HepG2 (cell line): ENCODE measurements around the gene NACC2. TPM values are rescaled to one million over a fixed set of nuclear protein-coding genes. Genes with fewer than 3 reads are reported as not detected.

Experiments
- ATF6 ChIP-seq: sonication (generic); formaldehyde crosslinking; conservative IDR thresholded peaks from 2 replicates; pipeline ENCODE4 v1.4.0; 2020; ENCODE audit warnings: missing genetic modification reagents
- BHLHE40 ChIP-seq: IDR thresholded peaks from 2 replicates; pipeline ENCODE4 v1.6.1; 2011; ENCODE audit warnings: low read length, improper control_type of control experiment
- CBX1 ChIP-seq: IDR thresholded peaks from one replicate; pipeline ENCODE4 v1.6.1; 2016; ENCODE audit warnings: antibody characterized with exemption, low read depth
- DMAP1 ChIP-seq: IDR thresholded peaks from 2 replicates; pipeline ENCODE4 v1.6.1; 2016
- FOSL2 ChIP-seq: sonication (generic); formaldehyde crosslinking; IDR thresholded peaks from 2 replicates; pipeline ENCODE4 v1.4.0; 2020; ENCODE audit warnings: missing genetic modification reagents
- GFI1 ChIP-seq: sonication (generic); formaldehyde crosslinking; IDR thresholded peaks from 2 replicates; pipeline ENCODE4 v1.5.0; 2020; ENCODE audit warnings: missing genetic modification reagents, mild to moderate bottlenecking, borderline replicate concordance
- HCFC1 ChIP-seq: fragments of 150-350 bp; IDR thresholded peaks from 2 replicates; pipeline ENCODE4 v1.6.1; 2014; ENCODE audit warnings: low read depth, low read length
- IRF9 ChIP-seq: sonication (generic); formaldehyde crosslinking; IDR thresholded peaks from 2 replicates; pipeline ENCODE4 v1.8.0; 2022; ENCODE audit warnings: missing genetic modification reagents, mild to moderate bottlenecking, borderline replicate concordance
- NR2F2 ChIP-seq: IDR thresholded peaks from 2 replicates; pipeline ENCODE4 v1.6.1; 2012; ENCODE audit warnings: low read depth, inconsistent platforms, borderline replicate concordance
- PAF1 ChIP-seq: IDR thresholded peaks from 2 replicates; pipeline ENCODE4 v1.6.1; 2016; ENCODE audit warnings: missing genetic modification reagents, missing compliant biosample characterization
- PAX8 ChIP-seq: sonication (generic); formaldehyde crosslinking; IDR thresholded peaks from 2 replicates; pipeline ENCODE4 v1.8.0; 2022; ENCODE audit warnings: mild to moderate bottlenecking, missing genetic modification reagents, borderline replicate concordance
- POLR2G ChIP-seq: fragments of 200-400 bp; formaldehyde crosslinking; IDR thresholded peaks from 2 replicates; pipeline ENCODE4 v1.6.1; 2018; ENCODE audit warnings: mild to moderate bottlenecking, low read depth, low read length, moderate library complexity
- RCOR2 ChIP-seq: IDR thresholded peaks from 2 replicates; pipeline ENCODE4 v1.6.1; 2016; ENCODE audit warnings: missing biosample characterization, missing genetic modification reagents
- YEATS4 ChIP-seq: sonication (generic); formaldehyde crosslinking; IDR thresholded peaks from 2 replicates; pipeline ENCODE4 v1.4.0; 2020; ENCODE audit warnings: missing genetic modification reagents, borderline replicate concordance
- ZNF256 ChIP-seq: sonication (generic); formaldehyde crosslinking; conservative IDR thresholded peaks from 2 replicates; pipeline ENCODE4 v1.4.0; 2020; ENCODE audit warnings: missing genetic modification reagents
- ZNF569 ChIP-seq: sonication (generic); formaldehyde crosslinking; IDR thresholded peaks from 2 replicates; pipeline ENCODE4 v1.5.0; 2020; ENCODE audit warnings: mild to moderate bottlenecking, missing genetic modification reagents, moderate library complexity, borderline replicate concordance
- ZSCAN21 ChIP-seq: sonication (generic); formaldehyde crosslinking; IDR thresholded peaks from 2 replicates; pipeline ENCODE4 v1.8.0; 2022; ENCODE audit warnings: mild to moderate bottlenecking, missing genetic modification reagents, moderate library complexity, borderline replicate concordance
- polyA plus RNA-seq, 8 experiments: library from polyadenylated mRNA; depleted of rRNA in 3 of 8; stranded (reverse) in 7 of 8; unstranded in 1 of 8; fragments of >200 nt; fragmentation: Illumina TruSeq in 4 of 8; extraction: Trizol in 4 of 8; gene quantifications; 2 replicates each; pipeline versions ENCODE4 v1.2.1 to v1.2.3, GENCODE V29; 2011 to 2016; ENCODE audit warnings: low read depth in 4 of 8, missing spikeins in 1 of 8, mixed read lengths in 1 of 8; ENCODE audit not compliant: insufficient read depth in 1 of 8
- total RNA-seq, 5 experiments: library from RNA; depleted of rRNA; stranded (reverse); fragments of >200 nt; fragmentation: Illumina TruSeq; extraction: Trizol; gene quantifications; 2 replicates each; pipeline ENCODE4 v1.2.3, GENCODE V29; 2016; ENCODE audit warnings: low read depth in 1 of 5
- TF ChIP-seq, protein P1 (sequence below): sonication (generic); formaldehyde crosslinking; IDR thresholded peaks from 2 replicates; pipeline ENCODE4 v1.8.1; 2023; ENCODE audit warnings: missing genetic modification reagents, inconsistent platforms, borderline replicate concordance
- TF ChIP-seq, protein P2 (sequence below): IDR thresholded peaks from 2 replicates; pipeline ENCODE4 v1.6.1; 2016; ENCODE audit warnings: missing biosample characterization, missing genetic modification reagents, low read depth
- TF ChIP-seq, protein P3 (sequence below): sonication (generic); formaldehyde crosslinking; IDR thresholded peaks from 2 replicates; pipeline ENCODE4 v1.9.0; 2022; ENCODE audit warnings: missing genetic modification reagents, mild to moderate bottlenecking, borderline replicate concordance
- TF ChIP-seq, protein P4 (sequence below): sonication (generic); formaldehyde crosslinking; IDR thresholded peaks from 2 replicates; pipeline ENCODE4 v1.5.1; 2020; ENCODE audit warnings: missing genetic modification reagents, mild to moderate bottlenecking, borderline replicate concordance

The NACC2 gene
- total and polyA plus RNA-seq, 2 of the 13 experiments (the other 11 are each of a cell fraction or from before 2014, with no cell fraction given), result 5.9 to 12.3 TPM

DNA sequence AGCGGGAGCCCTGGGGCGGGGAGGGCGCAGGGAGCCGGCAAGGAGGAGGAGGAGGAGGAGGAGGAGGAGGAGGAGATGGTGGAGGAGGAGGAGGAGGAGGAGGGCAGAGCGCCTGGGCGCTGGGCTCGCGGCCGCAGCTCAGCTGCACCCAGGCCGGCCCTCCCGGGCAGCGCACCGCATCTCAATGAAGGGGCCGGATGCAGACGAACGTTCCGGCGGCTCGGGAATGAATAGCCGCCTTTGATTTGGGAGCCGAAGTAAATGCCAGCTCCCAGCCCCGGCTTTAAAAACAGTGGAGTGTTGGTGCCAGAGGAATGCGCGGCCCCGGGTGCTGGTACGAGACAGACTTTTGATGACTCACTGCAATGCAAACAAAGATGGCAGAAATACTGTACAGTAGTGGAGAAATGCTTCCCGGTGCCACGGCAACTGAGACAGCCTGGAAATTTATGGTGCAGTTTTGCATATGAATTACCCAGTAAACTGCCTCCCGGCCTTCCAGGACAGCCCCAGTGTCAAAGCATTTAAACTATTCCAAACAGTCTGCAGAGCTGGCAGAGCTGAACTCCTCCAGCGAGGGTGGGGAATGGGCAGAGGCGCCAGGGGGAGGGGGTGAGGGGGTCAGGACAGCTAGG lies 43.1 kb downstream of the NACC2 start (continued):
- TF ChIP-seq, protein P1, sequence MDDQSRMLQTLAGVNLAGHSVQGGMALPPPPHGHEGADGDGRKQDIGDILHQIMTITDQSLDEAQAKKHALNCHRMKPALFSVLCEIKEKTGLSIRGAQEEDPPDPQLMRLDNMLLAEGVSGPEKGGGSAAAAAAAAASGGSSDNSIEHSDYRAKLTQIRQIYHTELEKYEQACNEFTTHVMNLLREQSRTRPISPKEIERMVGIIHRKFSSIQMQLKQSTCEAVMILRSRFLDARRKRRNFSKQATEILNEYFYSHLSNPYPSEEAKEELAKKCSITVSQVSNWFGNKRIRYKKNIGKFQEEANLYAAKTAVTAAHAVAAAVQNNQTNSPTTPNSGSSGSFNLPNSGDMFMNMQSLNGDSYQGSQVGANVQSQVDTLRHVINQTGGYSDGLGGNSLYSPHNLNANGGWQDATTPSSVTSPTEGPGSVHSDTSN, result no peak
- TF ChIP-seq BHLHE40 (no peak), PAX8 (no peak), ZSCAN21 (CRISPR knock-in tag) (no peak), GFI1 (CRISPR knock-in tag) (0 out of 2 replicates have a peak, but pooled peaks have one; percentile 33), DMAP1 (no peak), POLR2G (no peak; the same call in 1 of the 2 replicates), ZNF569 (CRISPR knock-in tag) (no peak), PAF1 (CRISPR knock-in tag) (no peak), FOSL2 (CRISPR knock-in tag) (peak; percentile 99), ZNF256 (no peak), RCOR2 (CRISPR knock-in tag) (0 out of 2 replicates have a peak, but pooled peaks have one; percentile 20), IRF9 (CRISPR knock-in tag) (0 out of 2 replicates have a peak, but pooled peaks have one; percentile 6), CBX1 (no peak), ATF6 (CRISPR knock-in tag) (no peak), NR2F2 (no peak), HCFC1 (no peak), YEATS4 (CRISPR knock-in tag) (no peak)
- TF ChIP-seq, protein P2, sequence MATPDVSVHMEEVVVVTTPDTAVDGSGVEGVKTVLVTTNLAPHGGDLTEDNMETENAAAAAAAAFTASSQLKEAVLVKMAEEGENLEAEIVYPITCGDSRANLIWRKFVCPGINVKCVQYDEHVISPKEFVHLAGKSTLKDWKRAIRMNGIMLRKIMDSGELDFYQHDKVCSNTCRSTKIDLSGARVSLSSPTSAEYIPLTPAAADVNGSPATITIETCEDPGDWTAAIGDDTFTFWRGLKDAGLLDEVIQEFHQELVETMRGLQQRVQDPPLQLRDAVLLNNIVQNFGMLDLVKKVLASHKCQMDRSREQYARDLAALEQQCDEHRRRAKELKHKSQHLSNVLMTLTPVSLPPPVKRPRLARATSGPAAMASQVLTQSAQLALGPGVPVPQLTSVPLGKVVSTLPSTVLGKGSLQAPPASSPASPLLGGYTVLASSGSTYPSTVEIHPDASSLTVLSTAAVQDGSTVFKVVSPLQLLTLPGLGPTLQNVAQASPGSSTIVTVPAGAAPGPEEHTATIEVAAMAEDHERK, result no peak
- TF ChIP-seq, protein P3, sequence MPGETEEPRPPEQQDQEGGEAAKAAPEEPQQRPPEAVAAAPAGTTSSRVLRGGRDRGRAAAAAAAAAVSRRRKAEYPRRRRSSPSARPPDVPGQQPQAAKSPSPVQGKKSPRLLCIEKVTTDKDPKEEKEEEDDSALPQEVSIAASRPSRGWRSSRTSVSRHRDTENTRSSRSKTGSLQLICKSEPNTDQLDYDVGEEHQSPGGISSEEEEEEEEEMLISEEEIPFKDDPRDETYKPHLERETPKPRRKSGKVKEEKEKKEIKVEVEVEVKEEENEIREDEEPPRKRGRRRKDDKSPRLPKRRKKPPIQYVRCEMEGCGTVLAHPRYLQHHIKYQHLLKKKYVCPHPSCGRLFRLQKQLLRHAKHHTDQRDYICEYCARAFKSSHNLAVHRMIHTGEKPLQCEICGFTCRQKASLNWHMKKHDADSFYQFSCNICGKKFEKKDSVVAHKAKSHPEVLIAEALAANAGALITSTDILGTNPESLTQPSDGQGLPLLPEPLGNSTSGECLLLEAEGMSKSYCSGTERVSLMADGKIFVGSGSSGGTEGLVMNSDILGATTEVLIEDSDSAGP (CRISPR knock-in tag), result no peak; the same call in 1 of the 2 replicates
- TF ChIP-seq, protein P4, sequence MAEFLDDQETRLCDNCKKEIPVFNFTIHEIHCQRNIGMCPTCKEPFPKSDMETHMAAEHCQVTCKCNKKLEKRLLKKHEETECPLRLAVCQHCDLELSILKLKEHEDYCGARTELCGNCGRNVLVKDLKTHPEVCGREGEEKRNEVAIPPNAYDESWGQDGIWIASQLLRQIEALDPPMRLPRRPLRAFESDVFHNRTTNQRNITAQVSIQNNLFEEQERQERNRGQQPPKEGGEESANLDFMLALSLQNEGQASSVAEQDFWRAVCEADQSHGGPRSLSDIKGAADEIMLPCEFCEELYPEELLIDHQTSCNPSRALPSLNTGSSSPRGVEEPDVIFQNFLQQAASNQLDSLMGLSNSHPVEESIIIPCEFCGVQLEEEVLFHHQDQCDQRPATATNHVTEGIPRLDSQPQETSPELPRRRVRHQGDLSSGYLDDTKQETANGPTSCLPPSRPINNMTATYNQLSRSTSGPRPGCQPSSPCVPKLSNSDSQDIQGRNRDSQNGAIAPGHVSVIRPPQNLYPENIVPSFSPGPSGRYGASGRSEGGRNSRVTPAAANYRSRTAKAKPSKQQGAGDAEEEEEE, result no peak
